Measurements from ENCODE around the gene CANT1. TPM values are rescaled to one million over a fixed set of nuclear protein-coding genes. Genes with fewer than 3 reads are reported as not detected.

Gene CANT1
- total and polyA plus RNA-seq, 9 of the 15 experiments (the other 6 are each of a cell fraction or from before 2014, with no cell fraction given) = 2.7 to 66.4 (median 22.5) TPM

- CTCF ChIA-PET (ENCODE audit: low intra/inter-chr PET ratio) = interaction anchor here (0.6 kb wide), 1 partner anchor 17 kb away, joined by 4 read pairs; no protein-coding TSS in a partner anchor
- POLR2A ChIA-PET = no interaction called here
- intact Hi-C loops (cut with micrococcal nuclease) = loop anchor here (2.0 kb wide), 2 partner anchors 25 to 57 kb away; no protein-coding TSS in a partner anchor
Measured at GRCh38 chr17:79043931-79044320, 34.4 kb upstream of the CANT1 start.

More at GRCh38 chr17:79043931-79044320, 34.4 kb upstream of the CANT1 start:
- no peak overlapping the region for H2AFZ ChIP-seq (ENCODE audit: low read depth, low read length)
- TF ChIP-seq PTTG1 (tag; IDR thresholded peaks at IDR 0.05; ENCODE audit: low read depth) (no peak), ZNF639 (CRISPR knock-in tag; conservative IDR thresholded peaks at IDR 0.05 in 1 of 2, IDR thresholded peaks at IDR 0.05 in 1 of 2) (no peak), KLF13 (tag; IDR thresholded peaks at IDR 0.05; ENCODE audit: borderline replicate concordance, low read depth) (no peak), SMARCA5 (IDR thresholded peaks at IDR 0.05) (no peak), HMGN3 (IDR thresholded peaks at IDR 0.05; ENCODE audit: borderline replicate concordance, extremely low read depth, insufficient read length, low read depth, low read length) (no peak), MEF2A (IDR thresholded peaks at IDR 0.05; ENCODE audit: control insufficient read depth, low read depth, low read length) (no peak), ARID1B (IDR thresholded peaks at IDR 0.05) (no peak), ZNF707 (CRISPR knock-in tag; conservative IDR thresholded peaks at IDR 0.05) (no peak), DMBX1 (CRISPR knock-in tag; IDR thresholded peaks at IDR 0.05; ENCODE audit: borderline replicate concordance) (no peak), SLC30A9 (CRISPR knock-in tag; IDR thresholded peaks at IDR 0.05) (no peak), OTX1 (CRISPR knock-in tag; IDR thresholded peaks at IDR 0.05) (no peak), ARNT (IDR thresholded peaks at IDR 0.05) (no peak), MBD1 (CRISPR knock-in tag; IDR thresholded peaks at IDR 0.05) (no peak), HMG20A (CRISPR knock-in tag; conservative IDR thresholded peaks at IDR 0.05) (no peak)
- H3K9me3 ChIP-seq (replicated peaks; ENCODE audit: control insufficient read depth, insufficient read depth, low read depth, low read length) = no peaks in the 10 kb centered on the region; the same call in 1 of the 2 replicates
- no TSS peak for BruUV-seq (replicated peaks)
- no peak for FAIRE-seq
- no peaks in the 10 kb centered on the region for H3K36me3 ChIP-seq (ENCODE audit: control insufficient read depth, insufficient read depth, low read length)
- no peak overlapping the region for H3K27ac ChIP-seq (ENCODE audit: extremely low read depth, low read depth, low read length)
- WGBS (ENCODE audit: insufficient coverage, low coverage, missing lambda C conversion rate) = 1% methylated on average over 12 of the region's 12 CpGs
- H4K20me1 ChIP-seq (replicated peaks; ENCODE audit: control insufficient read depth, insufficient read depth, low read length) = peaks cover 15% of the 10 kb centered on the region; the same call in 1 of the 2 replicates
- H3K4me2 ChIP-seq (ENCODE audit: insufficient read depth, low read length) = no peak overlapping the region
- no peak overlapping the region for H3K9ac ChIP-seq (ENCODE audit: insufficient read depth in 1 of 2, low read depth in 2 of 2, low read length in 2 of 2)
- in situ Hi-C loops (cut with MboI) = no loop called here
- H3K27me3 ChIP-seq (ENCODE audit: control insufficient read depth in 2 of 2, insufficient read depth in 2 of 2, low read length in 2 of 2) = peaks cover 33 to 82% of the 10 kb centered on the region in 2 experiments
- no peak for ATAC-seq
- H3K4me3 ChIP-seq = no peak overlapping the region
- peaks cover 0 to 17% of the 10 kb centered on the region in 2 experiments; a peak in 2 of 5 replicates for H3K4me1 ChIP-seq (replicated peaks in 1 of 2; ENCODE audit: control insufficient read depth in 2 of 2, insufficient read depth in 2 of 2, low read length in 2 of 2)
- no peak for DNase-seq (ENCODE audit: extremely low read depth in 1 of 4, low spot score in 3 of 4)
- H3K9me1 ChIP-seq (ENCODE audit: control insufficient read depth, insufficient read depth, low read length) = no peaks in the 10 kb centered on the region
- no peaks in the 10 kb centered on the region for H3K79me2 ChIP-seq (ENCODE audit: control insufficient read depth, insufficient read depth, low read length)
